Panc1 (cell line): ENCODE data around the gene MSMP. TPM values are rescaled to one million over a fixed set of nuclear protein-coding genes. Genes with fewer than 3 reads are reported as not detected.

Source experiments
- ATAC-seq: fragments of 200-7000 bp; cut with Tn5 transposase; 2 replicates; pipeline ENCODE4 v1.9.1; 2020; ENCODE audit warnings: mild to moderate bottlenecking, moderate library complexity
- BruUV-seq: library from RNA; stranded (reverse); fragments of 400-500 nt; replicated peaks from 2 replicates; lab custom pipeline; 2021; lab: Mats Ljungman, UMichigan
- CTCF ChIA-PET: fragments of 300-600 bp; sonication (Branson Sonifier 250); formaldehyde crosslinking; loops from one replicate; lab custom pipeline; 2022; ENCODE audit warnings: antibody characterized with exemption; lab: Charles Lee
- POLR2A ChIA-PET: fragments of 300-600 bp; sonication (Branson Sonifier 250); formaldehyde crosslinking; loops from one replicate; lab custom pipeline; 2022; ENCODE audit warnings: antibody characterized with exemption; lab: Charles Lee
- DNase-seq: peaks from one replicate; pipeline ENCODE4 v3.0.0-alpha.2; 2010; ENCODE audit warnings: low read depth, low spot score
- H3K27ac ChIP-seq: 2 replicates; pipeline ENCODE4 v1.5.1; 2011; ENCODE audit warnings: mild to moderate bottlenecking, low read length, inconsistent platforms
- H3K27me3 ChIP-seq: fragments of 200-500 bp; sonication (Bioruptor generic); 2 replicates; pipeline ENCODE4 v1.6.0; 2014; ENCODE audit warnings: low read length, inconsistent platforms; ENCODE audit not compliant: control insufficient read depth, insufficient read depth
- H3K36me3 ChIP-seq: fragments of 200-500 bp; sonication (Bioruptor generic); 2 replicates; pipeline ENCODE4 v1.5.1; 2014; ENCODE audit warnings: inconsistent platforms, mild to moderate bottlenecking, low read length, moderate library complexity; ENCODE audit not compliant: control insufficient read depth, insufficient read depth
- H3K4me1 ChIP-seq: 2 replicates; pipeline ENCODE4 v1.5.1; 2011; ENCODE audit warnings: inconsistent platforms, mild to moderate bottlenecking, low read length, moderate library complexity; ENCODE audit not compliant: control insufficient read depth, insufficient read depth
- H3K4me3 ChIP-seq, 2 experiments: 2 replicates each; pipeline ENCODE4 v1.5.1; 2011 to 2012; ENCODE audit warnings: low read depth in 2 of 2, low read length in 2 of 2, mild to moderate bottlenecking in 2 of 2, inconsistent platforms in 1 of 2, moderate library complexity in 1 of 2
- H3K9me3 ChIP-seq: fragments of 200-500 bp; sonication (Bioruptor generic); 2 replicates; pipeline ENCODE4 v1.5.1; 2014; ENCODE audit warnings: low read depth, mild to moderate bottlenecking, inconsistent platforms, low read length, moderate library complexity; ENCODE audit not compliant: control insufficient read depth, insufficient read depth
- CTCF ChIP-seq: fragments of 450-650 bp; IDR thresholded peaks from 2 replicates; pipeline ENCODE4 v1.5.1; 2017; ENCODE audit warnings: mild to moderate bottlenecking
- POLR2AphosphoS5 ChIP-seq: IDR thresholded peaks from 2 replicates; pipeline ENCODE4 v1.6.1; 2012; ENCODE audit warnings: mild to moderate bottlenecking, low read depth, low read length, moderate library complexity
- REST ChIP-seq, 2 experiments: IDR thresholded peaks; 2 replicates each; pipeline ENCODE4 v1.6.1; 2011 to 2012; ENCODE audit warnings: low read depth in 2 of 2, control low read depth in 1 of 2, low read length in 1 of 2, mild to moderate bottlenecking in 1 of 2, moderate library complexity in 1 of 2; ENCODE audit not compliant: insufficient read depth in 1 of 2
- SIN3A ChIP-seq: IDR thresholded peaks from 2 replicates; pipeline ENCODE4 v1.6.1; 2012; ENCODE audit warnings: low read depth, mild to moderate bottlenecking, low read length, moderate library complexity, borderline replicate concordance; ENCODE audit not compliant: insufficient read depth
- TCF7L2 ChIP-seq: IDR thresholded peaks from 2 replicates; pipeline ENCODE4 v1.6.1; 2011; ENCODE audit warnings: mild to moderate bottlenecking, low read depth, low read length, inconsistent platforms
- in situ Hi-C: cut with HindIII; loops from 2 replicates; pipeline ENCODE4 v1.10.0; 2016; ENCODE audit warnings: low sequenced_read_pairs, low pct_unique_long_range_greater_than_20kb
- intact Hi-C: fragments of 100-400 bp; cut with micrococcal nuclease; formaldehyde crosslinking; loops from one replicate; pipeline ENCODE4 v1.10.0; 2022; ENCODE audit not compliant: unreplicated experiment
- total RNA-seq: library from RNA; stranded (reverse); gene quantifications from one replicate; pipeline ENCODE4 v1.2.1, GENCODE V29; 2021; ENCODE audit not compliant: unreplicated experiment

Gene MSMP
- total RNA-seq, 1 experiment from 2014 or later: 1.4 TPM

DNA sequence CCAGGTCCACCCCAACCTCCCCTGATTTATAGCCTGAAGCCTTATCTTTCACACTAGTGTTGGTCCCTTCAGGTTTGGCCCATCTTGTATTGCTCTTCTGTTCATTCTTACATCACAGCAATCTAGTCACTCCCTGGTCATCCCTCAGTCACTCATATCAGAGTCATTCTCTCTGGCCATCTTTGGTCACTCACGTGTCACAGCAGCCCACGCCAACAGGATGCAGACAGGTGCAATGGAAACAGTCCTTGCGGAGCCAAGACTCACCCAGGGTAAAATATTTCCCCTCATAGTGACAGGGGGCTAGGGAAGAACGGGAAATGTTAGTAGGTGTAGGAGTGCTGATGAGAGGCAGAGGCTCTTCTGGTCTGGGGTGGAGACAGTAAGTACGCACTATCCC lies 610 bp downstream of the MSMP start:
- POLR2A ChIA-PET: no interaction called here
- CTCF ChIA-PET: no interaction called here
- no peaks in the 10 kb centered on the region; the same call in 1 of the 2 replicates for H3K36me3 ChIP-seq
- no peaks in the 10 kb centered on the region for H3K9me3 ChIP-seq
- intact Hi-C loops (no loop called here), in situ Hi-C loops (no loop called here)
- BruUV-seq: no TSS peak
- DNase-seq (no peak), ATAC-seq (no peak)
- TF ChIP-seq POLR2AphosphoS5 (no peak), REST (IDR thresholded peaks at IDR 0.05; ENCODE audit: insufficient read depth in 1 of 2, low read depth in 2 of 2, low read length in 1 of 2) (no peak), CTCF (no peak), TCF7L2 (no peak)
- no peaks in the 10 kb centered on the region for H3K27me3 ChIP-seq
- no peak overlapping the region for H3K4me3 ChIP-seq
- no peak overlapping the region for H3K27ac ChIP-seq
- H3K4me1 ChIP-seq: peaks cover 12% of the 10 kb centered on the region

GRCh38 chr9:35750256-35750531 lies 3.9 kb downstream of the MSMP start:
- no peak for TF ChIP-seq SIN3A
- no peak for TF ChIP-seq POLR2AphosphoS5
- TF ChIP-seq TCF7L2: no peak
- TF ChIP-seq REST (IDR thresholded peaks at IDR 0.05; ENCODE audit: insufficient read depth in 1 of 2, low read depth in 2 of 2, low read length in 1 of 2): no peak
- no peak for TF ChIP-seq CTCF
- Histone ChIP-seq H3K4me1 (peaks cover 22% of the 10 kb centered on the region; the same call in 1 of the 2 replicates), H3K36me3 (no peaks in the 10 kb centered on the region; the same call in 1 of the 2 replicates), H3K4me3 (peak overlapping the region; percentile 95 to 96), H3K9me3 (no peaks in the 10 kb centered on the region), H3K27ac (peak overlapping the region; percentile 88), H3K27me3 (no peaks in the 10 kb centered on the region)
- BruUV-seq: no TSS peak
- POLR2A ChIA-PET: no interaction called here
- in situ Hi-C loops: no loop called here
- CTCF ChIA-PET: interaction anchor here (1.7 kb wide), 1 partner anchor 14 kb away, joined by 5 read pairs; no protein-coding TSS in a partner anchor
- no peak for ATAC-seq
- DNase-seq: no peak
- intact Hi-C loops: no loop called here
